HepG2 (cell line): ENCODE data around the gene C14orf180.
"Not testable (repeated sequence)": the region's sequence is repeated elsewhere in the genome, so short reads cannot be mapped to it uniquely, and the experiment has no call there.

Source experiments
- CTCF ChIP-seq: sonication (generic); formaldehyde crosslinking; IDR thresholded peaks from 2 replicates; pipeline ENCODE4 v1.5.0; 2020; ENCODE audit warnings: mild to moderate bottlenecking, missing genetic modification reagents, moderate library complexity
- ZNF530 ChIP-seq: sonication (generic); formaldehyde crosslinking; IDR thresholded peaks from 2 replicates; pipeline ENCODE4 v1.5.0; 2020; ENCODE audit warnings: low read depth, mild to moderate bottlenecking, missing genetic modification reagents

- not testable (repeated sequence) for TF ChIP-seq CTCF; ZNF530 (CRISPR knock-in tag)
These were observed 375 bp downstream of the C14orf180 start for GRCh38 chr14:104579939-104580338.
